GM12875 (cell line): ENCODE measurements around the gene C12orf54.
"Not testable (repeated sequence)": the region's sequence is repeated elsewhere in the genome, so short reads cannot be mapped to it uniquely, and the experiment has no call there.

Experiments
- H3K4me3 ChIP-seq: one replicate; pipeline ENCODE4 v1.5.1; 2011; ENCODE audit warnings: low read depth, low read length, control low read depth
- TF ChIP-seq, protein P1 (sequence below): IDR thresholded peaks from 2 replicates; pipeline ENCODE4 v1.5.1; 2011; ENCODE audit warnings: low read depth, mild to moderate bottlenecking, control low read depth, inconsistent platforms, low read length, moderate library complexity, borderline replicate concordance; ENCODE audit not compliant: insufficient read depth

C12orf54 gene

GRCh38 chr12:48482930-48483329, 632 bp downstream of the C12orf54 start:
- TF ChIP-seq, protein P1, sequence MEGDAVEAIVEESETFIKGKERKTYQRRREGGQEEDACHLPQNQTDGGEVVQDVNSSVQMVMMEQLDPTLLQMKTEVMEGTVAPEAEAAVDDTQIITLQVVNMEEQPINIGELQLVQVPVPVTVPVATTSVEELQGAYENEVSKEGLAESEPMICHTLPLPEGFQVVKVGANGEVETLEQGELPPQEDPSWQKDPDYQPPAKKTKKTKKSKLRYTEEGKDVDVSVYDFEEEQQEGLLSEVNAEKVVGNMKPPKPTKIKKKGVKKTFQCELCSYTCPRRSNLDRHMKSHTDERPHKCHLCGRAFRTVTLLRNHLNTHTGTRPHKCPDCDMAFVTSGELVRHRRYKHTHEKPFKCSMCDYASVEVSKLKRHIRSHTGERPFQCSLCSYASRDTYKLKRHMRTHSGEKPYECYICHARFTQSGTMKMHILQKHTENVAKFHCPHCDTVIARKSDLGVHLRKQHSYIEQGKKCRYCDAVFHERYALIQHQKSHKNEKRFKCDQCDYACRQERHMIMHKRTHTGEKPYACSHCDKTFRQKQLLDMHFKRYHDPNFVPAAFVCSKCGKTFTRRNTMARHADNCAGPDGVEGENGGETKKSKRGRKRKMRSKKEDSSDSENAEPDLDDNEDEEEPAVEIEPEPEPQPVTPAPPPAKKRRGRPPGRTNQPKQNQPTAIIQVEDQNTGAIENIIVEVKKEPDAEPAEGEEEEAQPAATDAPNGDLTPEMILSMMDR, result no peak
- H3K4me3 ChIP-seq, result no peak overlapping the region

DNA sequence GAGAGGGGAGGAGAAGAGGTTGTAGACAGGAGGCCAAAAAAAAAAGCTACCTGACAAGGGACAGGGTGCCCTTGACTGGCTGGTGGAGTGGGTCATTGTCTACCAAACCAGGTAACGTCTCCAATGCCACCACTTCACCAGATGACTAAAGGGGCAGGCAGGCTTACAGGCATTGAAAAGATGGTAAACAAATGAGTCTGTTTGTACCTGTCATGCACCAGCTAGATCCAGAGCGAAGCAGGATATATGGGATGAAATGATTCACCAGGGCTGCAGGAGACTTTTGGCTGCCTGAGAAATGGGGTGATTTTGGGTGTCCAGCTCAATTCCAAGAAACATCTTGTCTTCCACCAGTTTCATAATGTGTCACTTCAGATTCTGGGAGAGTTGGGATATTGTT, 4.0 kb downstream of the C12orf54 start:
- TF ChIP-seq, protein P1, result no peak
- no peak overlapping the region for H3K4me3 ChIP-seq

GRCh38 chr12:48486679-48487078, 4.4 kb downstream of the C12orf54 start:
- H3K4me3 ChIP-seq, result no peak overlapping the region
- TF ChIP-seq, protein P1, result no peak

GRCh38 chr12:48489012-48489411, 6.7 kb downstream of the C12orf54 start:
- TF ChIP-seq, protein P1, result no peak
- H3K4me3 ChIP-seq, result no peak overlapping the region

GRCh38 chr12:48489456-48489855, 7.2 kb downstream of the C12orf54 start:
- H3K4me3 ChIP-seq, result not testable (repeated sequence)

DNA sequence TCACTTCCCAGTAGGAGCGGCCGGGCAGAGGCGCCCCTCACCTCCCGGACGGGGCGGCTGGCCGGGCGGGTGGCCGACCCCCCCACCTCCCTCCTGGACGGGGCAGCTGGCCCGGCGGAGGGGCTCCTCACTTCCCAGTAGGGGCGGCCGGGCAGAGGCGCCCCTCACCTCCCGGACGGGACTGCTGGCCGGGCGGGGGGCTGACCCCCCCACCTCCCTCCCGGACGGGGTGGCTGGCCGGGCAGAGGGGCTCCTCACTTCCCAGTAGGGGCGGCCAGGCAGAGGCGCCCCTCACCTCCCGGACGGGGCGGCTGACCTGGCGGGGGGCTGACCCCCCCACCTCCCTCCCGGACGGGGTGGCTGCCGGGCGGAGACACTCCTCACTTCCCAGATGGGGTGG, 18.0 kb downstream of the C12orf54 start:
- not testable (repeated sequence) for H3K4me3 ChIP-seq

DNA sequence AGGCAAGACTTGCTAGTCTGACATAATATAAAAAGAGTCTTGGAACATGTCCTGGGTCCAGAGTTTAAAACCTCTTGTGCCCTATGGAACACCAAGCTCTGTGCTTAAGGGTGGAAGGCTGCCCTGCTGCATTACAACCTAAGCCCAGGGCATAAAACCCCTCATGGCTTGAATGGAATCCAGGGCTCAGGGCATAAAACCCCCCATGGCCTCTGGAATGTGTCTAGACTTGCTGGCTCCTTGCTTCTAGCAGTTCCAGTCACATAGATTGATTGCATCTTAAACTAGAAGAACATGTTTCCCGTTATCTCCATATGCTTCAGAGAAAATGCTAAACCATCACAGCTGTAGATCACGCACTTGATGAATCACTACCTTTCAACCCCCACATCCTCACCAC, 24.5 kb downstream of the C12orf54 start:
- H3K4me3 ChIP-seq, result not testable (repeated sequence)

- H3K4me3 ChIP-seq, result no peak overlapping the region
- TF ChIP-seq, protein P1, result no peak
Observed at GRCh38 chr12:48508987-48509386, 26.7 kb downstream of the C12orf54 start.

DNA sequence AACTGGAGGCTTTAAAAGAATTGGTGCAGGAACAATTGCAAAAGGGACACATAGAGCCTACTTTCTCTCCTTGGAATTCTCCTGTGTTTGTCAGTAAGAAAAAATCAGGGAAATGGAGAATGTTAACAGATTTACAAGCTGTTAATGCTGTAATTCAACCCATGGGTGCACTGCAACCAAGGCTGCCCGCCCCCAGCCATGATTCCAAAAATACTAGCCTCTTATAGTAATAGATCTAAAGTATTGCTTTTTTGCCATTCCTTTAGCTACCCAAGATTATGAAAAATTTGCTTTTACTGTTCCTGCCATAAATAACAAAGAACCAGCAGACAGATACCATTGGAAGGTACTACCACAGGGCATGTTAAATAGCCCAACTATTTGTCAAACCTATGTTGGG, 27.8 kb downstream of the C12orf54 start:
- TF ChIP-seq, protein P1, result no peak

More for the DNA sequence above, 27.8 kb downstream of the C12orf54 start:
- H3K4me3 ChIP-seq, result no peak overlapping the region
